ENCODE results near the gene GLIPR1.
"Not testable (repeated sequence)": the region's sequence is repeated elsewhere in the genome, so short reads cannot be mapped to it uniquely, and the experiment has no call there.

Gene GLIPR1

GRCh38 chr12:75455839-75456238 is 24.7 kb upstream of the GLIPR1 start:
- peaks cover 22% of the 10 kb centered on the region for H3K4me1 Mint-ChIP-seq
- peaks cover 2% of the 10 kb centered on the region for H3K27me3 Mint-ChIP-seq
- peaks cover 7% of the 10 kb centered on the region for H3K9me3 Mint-ChIP-seq
- no peak overlapping the region for H3K4me3 Mint-ChIP-seq
- no peak overlapping the region for H3K27ac Mint-ChIP-seq
- no peak for DNase-seq
- H3K36me3 Mint-ChIP-seq (ENCODE audit: low read depth), result no peaks in the 10 kb centered on the region
- ATAC-seq, result no peak

- peaks cover 7% of the 10 kb centered on the region for H3K9me3 Mint-ChIP-seq
- ATAC-seq, result no peak
- H3K36me3 Mint-ChIP-seq (ENCODE audit: low read depth), result no peaks in the 10 kb centered on the region
- peaks cover 22% of the 10 kb centered on the region for H3K4me1 Mint-ChIP-seq
- no peak for DNase-seq
- H3K4me3 Mint-ChIP-seq, result no peak overlapping the region
- no peak overlapping the region for H3K27ac Mint-ChIP-seq
- H3K27me3 Mint-ChIP-seq, result peaks cover 2% of the 10 kb centered on the region
Observed at GRCh38 chr12:75457191-75457590, 23.4 kb upstream of the GLIPR1 start.

GRCh38 chr12:75457866-75458265 is 22.7 kb upstream of the GLIPR1 start:
- not testable (repeated sequence) for H3K4me3 Mint-ChIP-seq; H3K27me3 Mint-ChIP-seq; H3K36me3 Mint-ChIP-seq (ENCODE audit: low read depth); ATAC-seq; H3K9me3 Mint-ChIP-seq; DNase-seq; H3K27ac Mint-ChIP-seq
- H3K4me1 Mint-ChIP-seq, result peaks cover 22% of the 10 kb centered on the region

DNA sequence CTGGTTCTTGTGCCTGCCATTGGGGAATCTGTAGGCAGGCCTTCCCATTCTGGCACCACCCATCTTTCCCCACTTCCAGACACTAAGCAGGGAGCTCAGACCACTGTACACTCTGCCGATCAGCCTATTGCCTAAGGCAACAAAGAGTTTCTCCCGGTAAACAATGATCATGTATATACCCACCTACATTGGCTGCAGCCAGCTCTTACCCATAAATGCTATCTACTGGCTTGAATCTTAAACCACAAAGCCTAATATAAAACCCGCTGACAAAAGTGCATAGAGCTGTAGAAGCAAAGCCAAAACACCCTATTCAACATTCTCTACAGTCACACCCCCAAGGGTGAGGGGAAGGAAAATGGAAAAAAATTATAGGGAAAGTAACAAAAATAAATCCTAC is 20.8 kb upstream of the GLIPR1 start:
- H3K27me3 Mint-ChIP-seq, result peaks cover 2% of the 10 kb centered on the region
- ATAC-seq, result no peak
- peaks cover 7% of the 10 kb centered on the region for H3K9me3 Mint-ChIP-seq
- no peak overlapping the region for H3K27ac Mint-ChIP-seq
- DNase-seq, result no peak
- no peaks in the 10 kb centered on the region for H3K36me3 Mint-ChIP-seq (ENCODE audit: low read depth)
- H3K4me1 Mint-ChIP-seq, result peaks cover 22% of the 10 kb centered on the region
- H3K4me3 Mint-ChIP-seq, result no peak overlapping the region

DNA sequence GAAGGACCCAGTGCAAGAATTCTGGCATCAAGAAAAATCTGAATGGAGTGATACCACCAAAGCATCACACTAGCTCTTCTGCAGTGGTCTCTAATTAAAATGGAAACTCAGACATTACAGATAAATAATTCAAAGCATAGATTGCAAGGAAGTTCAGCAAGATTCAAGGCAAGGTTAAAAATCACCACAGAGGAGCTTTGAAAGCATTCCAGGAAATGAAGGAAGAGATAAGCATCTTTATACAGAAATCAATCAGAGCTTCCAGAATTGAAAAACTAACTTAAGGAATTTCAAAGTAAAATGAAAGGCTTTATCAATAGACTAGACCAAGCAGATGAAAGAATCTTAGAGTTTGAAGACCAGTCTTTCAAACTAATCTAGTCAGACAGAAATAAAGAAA is 20.4 kb upstream of the GLIPR1 start:
- no peak overlapping the region for H3K4me3 Mint-ChIP-seq
- DNase-seq, result no peak

GRCh38 chr12:75471902-75472890 is 8.4 kb upstream of the GLIPR1 start:
- H3K27me3 Mint-ChIP-seq, result peaks cover 5% of the 10 kb centered on the region
- DNase-seq (no peak), ATAC-seq (no peak)
- no peak overlapping the region for H3K4me3 Mint-ChIP-seq
- H3K9me3 Mint-ChIP-seq, result no peaks in the 10 kb centered on the region
- peaks cover 22% of the 10 kb centered on the region for H3K4me1 Mint-ChIP-seq
- H3K36me3 Mint-ChIP-seq (ENCODE audit: low read depth), result no peaks in the 10 kb centered on the region
- H3K27ac Mint-ChIP-seq, result peak overlapping the region; percentile 45

More for the DNA sequence above, 20.4 kb upstream of the GLIPR1 start:
- H3K27me3 Mint-ChIP-seq, result peaks cover 2% of the 10 kb centered on the region
- H3K4me1 Mint-ChIP-seq, result peaks cover 22% of the 10 kb centered on the region
- H3K9me3 Mint-ChIP-seq, result peaks cover 7% of the 10 kb centered on the region
- no peak for ATAC-seq
- no peak overlapping the region for H3K27ac Mint-ChIP-seq
- H3K36me3 Mint-ChIP-seq (ENCODE audit: low read depth), result no peaks in the 10 kb centered on the region

- DNase-seq (no peak), ATAC-seq (no peak)
- Mint-ChIP-seq H3K36me3 (ENCODE audit: low read depth) (no peaks in the 10 kb centered on the region), H3K4me3 (no peak overlapping the region), H3K9me3 (no peaks in the 10 kb centered on the region), H3K4me1 (peaks cover 41% of the 10 kb centered on the region), H3K27ac (no peak overlapping the region), H3K27me3 (peaks cover 5% of the 10 kb centered on the region)
Observed at GRCh38 chr12:75474116-75474515, 6.4 kb upstream of the GLIPR1 start.

- ATAC-seq (peak; percentile 29), DNase-seq (peak; percentile 53)
- Mint-ChIP-seq H3K9me3 (no peaks in the 10 kb centered on the region), H3K4me3 (no peak overlapping the region), H3K4me1 (peaks cover 59% of the 10 kb centered on the region), H3K27me3 (peaks cover 5% of the 10 kb centered on the region), H3K36me3 (ENCODE audit: low read depth) (no peaks in the 10 kb centered on the region), H3K27ac (peak overlapping the region; percentile 61)
Observed at GRCh38 chr12:75476071-75476470, 4.5 kb upstream of the GLIPR1 start.

DNA sequence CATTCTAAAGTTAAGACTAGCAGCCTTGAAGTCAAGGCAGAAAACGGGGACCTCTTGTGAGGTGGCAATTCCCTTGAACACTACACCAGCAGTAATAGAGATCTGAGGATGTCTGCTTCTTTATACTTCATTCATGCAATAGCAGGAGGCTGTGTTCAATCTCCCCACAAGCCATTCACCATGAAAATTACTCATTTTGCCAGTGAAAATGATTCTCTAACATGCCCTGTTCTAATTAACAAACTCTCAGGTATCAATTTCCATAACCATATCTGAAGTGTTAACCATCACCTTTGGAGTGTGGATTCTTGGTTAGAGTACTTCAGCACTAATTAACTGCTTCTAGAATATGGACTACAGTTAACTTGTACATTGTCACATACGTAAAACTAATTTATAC is 3.4 kb upstream of the GLIPR1 start:
- peak overlapping the region; percentile 19 for H3K27ac Mint-ChIP-seq
- no peaks in the 10 kb centered on the region for H3K36me3 Mint-ChIP-seq (ENCODE audit: low read depth)
- ATAC-seq (peak; percentile 15), DNase-seq (no peak)
- peaks cover 5% of the 10 kb centered on the region for H3K27me3 Mint-ChIP-seq
- H3K4me1 Mint-ChIP-seq, result peaks cover 69% of the 10 kb centered on the region
- no peaks in the 10 kb centered on the region for H3K9me3 Mint-ChIP-seq
- no peak overlapping the region for H3K4me3 Mint-ChIP-seq

GRCh38 chr12:75478116-75478794 is 2.3 kb upstream of the GLIPR1 start:
- Mint-ChIP-seq H3K27ac (peak overlapping the region; percentile 79), H3K9me3 (no peaks in the 10 kb centered on the region), H3K4me1 (peaks cover 77% of the 10 kb centered on the region), H3K36me3 (ENCODE audit: low read depth) (no peaks in the 10 kb centered on the region), H3K4me3 (peak overlapping the region; percentile 13), H3K27me3 (peaks cover 5% of the 10 kb centered on the region)
- ATAC-seq (peak; percentile 38), DNase-seq (no peak)

GRCh38 chr12:75479963-75480461 is 543 bp upstream of the GLIPR1 start:
- H3K4me3 Mint-ChIP-seq, result peak overlapping the region; percentile 92
- peak overlapping the region; percentile 97 for H3K27ac Mint-ChIP-seq
- peaks cover 4% of the 10 kb centered on the region for H3K36me3 Mint-ChIP-seq (ENCODE audit: low read depth)
- no peaks in the 10 kb centered on the region for H3K9me3 Mint-ChIP-seq
- ATAC-seq (peak; percentile 3), DNase-seq (no peak)
- peaks cover 92% of the 10 kb centered on the region for H3K4me1 Mint-ChIP-seq
- no peaks in the 10 kb centered on the region for H3K27me3 Mint-ChIP-seq

- Mint-ChIP-seq H3K36me3 (ENCODE audit: low read depth) (peaks cover 4% of the 10 kb centered on the region), H3K4me3 (peak overlapping the region; percentile 92), H3K27me3 (no peaks in the 10 kb centered on the region), H3K4me1 (peaks cover 92% of the 10 kb centered on the region), H3K27ac (peak overlapping the region; percentile 97), H3K9me3 (no peaks in the 10 kb centered on the region)
- ATAC-seq (peak; percentile 0), DNase-seq (no peak)
Observed at GRCh38 chr12:75481013-75481705, 604 bp downstream of the GLIPR1 start.

- Mint-ChIP-seq H3K36me3 (ENCODE audit: low read depth) (peaks cover 5% of the 10 kb centered on the region), H3K9me3 (no peaks in the 10 kb centered on the region), H3K4me1 (peaks cover 90% of the 10 kb centered on the region), H3K4me3 (peak overlapping the region; percentile 92), H3K27me3 (no peaks in the 10 kb centered on the region), H3K27ac (peak overlapping the region; percentile 97)
- DNase-seq, result no peak
- no peak for ATAC-seq
Observed at GRCh38 chr12:75481774-75482173, 1.2 kb downstream of the GLIPR1 start.

DNA sequence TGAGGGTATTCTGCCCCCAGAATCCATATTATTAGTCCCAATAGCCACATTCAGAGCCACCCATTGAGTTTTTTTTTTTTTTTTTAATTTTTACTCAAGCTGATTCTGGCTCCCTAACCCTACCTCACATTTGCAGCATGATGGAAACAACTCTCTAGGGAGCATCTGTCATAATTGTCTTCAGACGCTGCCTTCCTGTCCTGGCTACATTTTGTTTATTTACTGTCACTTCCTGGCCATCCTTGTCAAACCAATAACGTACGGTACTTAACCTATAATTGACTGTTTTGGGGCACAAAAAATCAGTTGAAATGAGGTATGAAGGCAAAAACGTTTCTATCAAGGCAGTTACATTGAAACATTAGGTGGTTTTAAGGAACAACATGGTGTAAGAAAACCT is 2.1 kb downstream of the GLIPR1 start:
- DNase-seq, result no peak
- no peaks in the 10 kb centered on the region for H3K27me3 Mint-ChIP-seq
- ATAC-seq, result no peak
- no peaks in the 10 kb centered on the region for H3K9me3 Mint-ChIP-seq
- H3K4me3 Mint-ChIP-seq, result peak overlapping the region; percentile 92
- peak overlapping the region; percentile 84 for H3K27ac Mint-ChIP-seq
- H3K4me1 Mint-ChIP-seq, result peaks cover 87% of the 10 kb centered on the region
- H3K36me3 Mint-ChIP-seq (ENCODE audit: low read depth), result peaks cover 6% of the 10 kb centered on the region

Measured in activated naive CD8-positive, alpha-beta T cell treated with anti-CD3 and anti-CD28 coated beads, Interleukin-2, amount 50 U/mL, for 24 hours (primary cell).